Measurements from ENCODE around the gene TMEM42. TPM values are rescaled to one million over a fixed set of nuclear protein-coding genes. Genes with fewer than 3 reads are reported as not detected.
"Not testable (repeated sequence)": the region's sequence is repeated elsewhere in the genome, so short reads cannot be mapped to it uniquely, and the experiment has no call there.

Gene TMEM42
- total RNA-seq, 1 experiment from 2014 or later, result 1.6 TPM

GRCh38 chr3:44856663-44857062 lies 5.0 kb upstream of the TMEM42 start:
- not testable (repeated sequence) for H3K4me1 ChIP-seq; H3K9me3 ChIP-seq (replicated peaks); H3K27me3 ChIP-seq

GRCh38 chr3:44860117-44860516 lies 1.6 kb upstream of the TMEM42 start:
- Histone ChIP-seq H3K27me3 (no peaks in the 10 kb centered on the region), H3K4me3 (no peak overlapping the region), H3K9me3 (replicated peaks) (no peaks in the 10 kb centered on the region), H3K27ac (no peak overlapping the region), H3K36me3 (peaks cover 25% of the 10 kb centered on the region; the same call in 1 of the 2 replicates), H3K4me1 (no peaks in the 10 kb centered on the region; the same call in 1 of the 2 replicates)
- no peak for DNase-seq

More at GRCh38 chr3:44856663-44857062, 5.0 kb upstream of the TMEM42 start:
- not testable (repeated sequence) for H3K27ac ChIP-seq, H3K4me3 ChIP-seq, DNase-seq
- peaks cover 56% of the 10 kb centered on the region for H3K36me3 ChIP-seq

GRCh38 chr3:44862226-44862637 lies 520 bp downstream of the TMEM42 start:
- H3K27me3 ChIP-seq, result no peaks in the 10 kb centered on the region
- H3K27ac ChIP-seq, result no peak overlapping the region
- peaks cover 25% of the 10 kb centered on the region; the same call in 1 of the 2 replicates for H3K36me3 ChIP-seq
- peaks cover 5% of the 10 kb centered on the region; the same call in 1 of the 2 replicates for H3K4me1 ChIP-seq
- DNase-seq, result no peak
- H3K4me3 ChIP-seq, result peak overlapping the region; percentile 57
- no peaks in the 10 kb centered on the region for H3K9me3 ChIP-seq (replicated peaks)

- Histone ChIP-seq H3K4me1 (peaks cover 5% of the 10 kb centered on the region; the same call in 1 of the 2 replicates), H3K36me3 (peaks cover 14% of the 10 kb centered on the region; the same call in 1 of the 2 replicates), H3K4me3 (no peak overlapping the region), H3K9me3 (replicated peaks) (no peaks in the 10 kb centered on the region), H3K27ac (no peak overlapping the region), H3K27me3 (no peaks in the 10 kb centered on the region)
- DNase-seq, result peak; percentile 18 to 52
Measured at GRCh38 chr3:44865272-44866035, 3.7 kb downstream of the TMEM42 start.

GRCh38 chr3:44867421-44868111 lies 5.9 kb downstream of the TMEM42 start:
- Histone ChIP-seq H3K4me3 (no peak overlapping the region), H3K4me1 (peaks cover 5% of the 10 kb centered on the region; the same call in 1 of the 2 replicates), H3K36me3 (no peaks in the 10 kb centered on the region), H3K27me3 (no peaks in the 10 kb centered on the region), H3K9me3 (replicated peaks) (no peaks in the 10 kb centered on the region), H3K27ac (no peak overlapping the region)
- no peak for DNase-seq

- H3K36me3 ChIP-seq, result no peaks in the 10 kb centered on the region
- H3K9me3 ChIP-seq (replicated peaks), result no peaks in the 10 kb centered on the region
- DNase-seq, result no peak
- no peak overlapping the region for H3K4me3 ChIP-seq
- peaks cover 2% of the 10 kb centered on the region; the same call in 1 of the 2 replicates for H3K4me1 ChIP-seq
- H3K27ac ChIP-seq, result no peak overlapping the region
- no peaks in the 10 kb centered on the region for H3K27me3 ChIP-seq
Measured at GRCh38 chr3:44870375-44871061, 8.8 kb downstream of the TMEM42 start.

GRCh38 chr3:44874308-44874707 lies 12.6 kb downstream of the TMEM42 start, which contains the start of gene TGM4:
TSS of gene TGM4 (plus strand) at chr3:44874608. CDS start at chr3:44874679, 71 bp downstream.
- Histone ChIP-seq H3K4me1 (no peaks in the 10 kb centered on the region), H3K9me3 (replicated peaks) (no peaks in the 10 kb centered on the region), H3K36me3 (no peaks in the 10 kb centered on the region), H3K27ac (no peak within 1 kb of the TSS), H3K27me3 (no peaks in the 10 kb centered on the region), H3K4me3 (no peak within 1 kb of the TSS)
- DNase-seq, result no peak

- no peaks in the 10 kb centered on the region for H3K27me3 ChIP-seq
Measured at GRCh38 chr3:44875596-44875995, 13.9 kb downstream of the TMEM42 start.

GRCh38 chr3:44877333-44877732 lies 15.6 kb downstream of the TMEM42 start:
- H3K27ac ChIP-seq, result no peak overlapping the region
- H3K27me3 ChIP-seq, result no peaks in the 10 kb centered on the region
- DNase-seq, result no peak
- no peak overlapping the region for H3K4me3 ChIP-seq
- H3K36me3 ChIP-seq, result no peaks in the 10 kb centered on the region
- no peaks in the 10 kb centered on the region for H3K4me1 ChIP-seq
- H3K9me3 ChIP-seq (replicated peaks), result no peaks in the 10 kb centered on the region

More at GRCh38 chr3:44875596-44875995, 13.9 kb downstream of the TMEM42 start:
- no peaks in the 10 kb centered on the region for H3K9me3 ChIP-seq (replicated peaks)
- no peak overlapping the region for H3K27ac ChIP-seq
- no peaks in the 10 kb centered on the region for H3K4me1 ChIP-seq
- H3K4me3 ChIP-seq, result no peak overlapping the region
- no peaks in the 10 kb centered on the region for H3K36me3 ChIP-seq
- no peak for DNase-seq

GRCh38 chr3:44880284-44880683 lies 18.6 kb downstream of the TMEM42 start:
- Histone ChIP-seq H3K9me3 (replicated peaks) (no peaks in the 10 kb centered on the region), H3K36me3 (no peaks in the 10 kb centered on the region), H3K4me3 (no peak overlapping the region), H3K27me3 (no peaks in the 10 kb centered on the region), H3K27ac (no peak overlapping the region), H3K4me1 (peaks cover 18% of the 10 kb centered on the region)
- no peak for DNase-seq

GRCh38 chr3:44883213-44883955 lies 21.7 kb downstream of the TMEM42 start:
- H3K36me3 ChIP-seq, result no peaks in the 10 kb centered on the region
- H3K4me3 ChIP-seq, result no peak overlapping the region
- no peaks in the 10 kb centered on the region for H3K9me3 ChIP-seq (replicated peaks)
- peaks cover 26% of the 10 kb centered on the region for H3K4me1 ChIP-seq
- no peaks in the 10 kb centered on the region for H3K27me3 ChIP-seq
- DNase-seq, result no peak
- H3K27ac ChIP-seq, result no peak overlapping the region; the same call in 1 of the 2 replicates

- H3K4me3 ChIP-seq, result no peak overlapping the region
- H3K36me3 ChIP-seq, result no peaks in the 10 kb centered on the region
- H3K9me3 ChIP-seq (replicated peaks), result no peaks in the 10 kb centered on the region
- H3K27ac ChIP-seq, result no peak overlapping the region; the same call in 1 of the 2 replicates
- peaks cover 26% of the 10 kb centered on the region for H3K4me1 ChIP-seq
- DNase-seq, result peak; percentile 19 to 35
- no peaks in the 10 kb centered on the region for H3K27me3 ChIP-seq
Measured at GRCh38 chr3:44883999-44884431, 22.3 kb downstream of the TMEM42 start.

- H3K27ac ChIP-seq, result peak overlapping the region; percentile 29; the same call in 1 of the 2 replicates
Measured at GRCh38 chr3:44885618-44886017, 23.9 kb downstream of the TMEM42 start.

GRCh38 chr3:44886561-44886960 lies 24.8 kb downstream of the TMEM42 start:
- Histone ChIP-seq H3K27ac (no peak overlapping the region), H3K27me3 (no peaks in the 10 kb centered on the region), H3K4me3 (no peak overlapping the region), H3K36me3 (no peaks in the 10 kb centered on the region), H3K4me1 (peaks cover 26% of the 10 kb centered on the region), H3K9me3 (replicated peaks) (no peaks in the 10 kb centered on the region)
- no peak for DNase-seq

More at GRCh38 chr3:44885618-44886017, 23.9 kb downstream of the TMEM42 start:
- H3K36me3 ChIP-seq, result no peaks in the 10 kb centered on the region
- no peak overlapping the region for H3K4me3 ChIP-seq
- H3K4me1 ChIP-seq, result peaks cover 26% of the 10 kb centered on the region
- peak; percentile 72 to 80 for DNase-seq
- H3K9me3 ChIP-seq (replicated peaks), result no peaks in the 10 kb centered on the region
- no peaks in the 10 kb centered on the region for H3K27me3 ChIP-seq
